NCI-H524 (cell line): ENCODE measurements around the gene BTBD2.

ENCODE experiments used
- DNase-seq, 2 experiments: peaks; one replicate each; lab custom pipeline; 2025; lab: John Stamatoyannopoulos, UW

BTBD2 gene

DNA sequence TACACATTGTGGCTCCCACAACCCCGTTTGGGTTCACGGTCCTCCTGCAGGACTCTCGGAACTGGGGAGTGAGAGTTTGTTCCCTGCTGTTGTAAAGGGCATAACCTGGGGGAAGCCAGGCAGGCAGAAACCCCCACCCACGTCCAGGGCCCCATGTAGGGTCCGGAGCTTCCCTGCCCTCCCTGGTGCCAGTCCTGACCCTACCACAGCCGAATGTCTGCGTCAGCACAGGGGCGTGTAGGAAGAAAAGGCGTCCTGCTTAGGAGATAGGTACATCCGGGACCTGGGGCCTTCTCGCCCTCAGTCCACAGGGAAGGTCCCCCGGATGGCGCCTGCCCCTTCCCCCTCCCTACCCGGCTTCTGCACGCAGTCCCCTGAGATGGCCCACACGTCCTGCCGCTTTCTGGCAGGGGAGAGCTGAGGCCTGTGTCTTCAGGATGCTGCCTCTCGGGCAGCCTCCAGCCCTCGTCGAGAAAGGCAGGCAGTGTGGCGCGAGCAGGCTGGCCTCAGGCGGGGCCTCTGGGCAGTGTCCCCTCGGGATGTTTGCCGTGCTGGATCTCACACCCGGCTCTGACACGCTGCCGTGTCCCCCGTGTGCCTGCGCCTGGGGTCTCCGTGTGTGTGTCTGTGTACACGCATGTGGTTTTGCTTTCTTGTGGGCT is 55.5 kb downstream of the BTBD2 start:
- DNase-seq = no peak

DNA sequence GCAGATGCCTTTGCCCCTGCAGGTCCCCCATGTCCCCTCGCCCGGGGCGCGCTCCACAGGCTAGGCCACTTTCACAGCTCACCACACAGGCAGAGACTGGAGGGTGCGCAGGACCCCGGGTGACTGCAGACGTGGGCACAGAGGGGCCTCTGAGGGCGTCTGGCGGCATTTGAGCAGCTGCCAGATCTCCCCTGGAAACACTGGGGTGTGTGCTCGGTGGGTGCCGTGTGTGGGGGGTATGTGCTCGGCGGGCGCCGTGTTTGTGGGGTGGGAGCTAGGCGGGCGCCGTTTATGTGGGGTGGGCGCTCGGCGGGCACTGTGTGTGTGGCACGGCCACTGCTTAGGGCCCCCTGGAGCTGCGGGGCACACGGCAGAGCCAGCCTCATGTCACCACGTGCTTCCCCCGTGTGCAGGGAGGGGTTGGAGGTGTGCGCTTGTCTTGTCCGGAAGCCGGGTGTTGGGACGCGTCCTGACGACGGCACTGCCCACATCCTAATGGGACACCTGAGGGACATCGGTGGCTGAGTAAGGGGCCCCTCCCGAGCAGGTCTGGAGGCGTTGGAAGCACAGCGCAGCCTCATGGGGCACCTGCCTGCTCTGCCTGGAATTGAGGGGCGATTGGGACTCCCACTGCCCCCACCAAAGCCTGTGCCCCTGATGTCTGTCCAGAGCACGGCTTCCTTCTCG is 57.8 kb downstream of the BTBD2 start:
- no peak for DNase-seq

- DNase-seq = no peak
These were observed 58.5 kb downstream of the BTBD2 start for GRCh38 chr19:1956868-1957492.

DNA sequence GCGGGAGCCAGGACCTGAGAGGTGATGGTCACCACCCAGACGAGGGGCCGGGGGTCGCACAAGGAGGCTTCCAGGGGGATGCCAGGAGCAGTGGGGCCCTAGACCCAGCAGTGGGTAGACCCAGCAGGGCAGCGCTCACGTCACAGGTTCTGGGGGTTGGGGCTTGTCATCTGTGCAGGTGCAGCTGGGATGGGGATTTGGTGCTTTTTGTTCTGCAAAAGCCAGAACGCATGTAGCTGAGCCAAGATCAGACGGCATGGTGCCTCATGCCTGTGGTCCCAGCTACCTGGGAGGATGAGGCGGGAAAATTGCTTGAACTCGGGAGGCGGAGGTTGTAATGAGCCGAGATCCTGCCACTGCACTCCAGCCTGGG is 59.4 kb downstream of the BTBD2 start:
- DNase-seq = no peak

DNA sequence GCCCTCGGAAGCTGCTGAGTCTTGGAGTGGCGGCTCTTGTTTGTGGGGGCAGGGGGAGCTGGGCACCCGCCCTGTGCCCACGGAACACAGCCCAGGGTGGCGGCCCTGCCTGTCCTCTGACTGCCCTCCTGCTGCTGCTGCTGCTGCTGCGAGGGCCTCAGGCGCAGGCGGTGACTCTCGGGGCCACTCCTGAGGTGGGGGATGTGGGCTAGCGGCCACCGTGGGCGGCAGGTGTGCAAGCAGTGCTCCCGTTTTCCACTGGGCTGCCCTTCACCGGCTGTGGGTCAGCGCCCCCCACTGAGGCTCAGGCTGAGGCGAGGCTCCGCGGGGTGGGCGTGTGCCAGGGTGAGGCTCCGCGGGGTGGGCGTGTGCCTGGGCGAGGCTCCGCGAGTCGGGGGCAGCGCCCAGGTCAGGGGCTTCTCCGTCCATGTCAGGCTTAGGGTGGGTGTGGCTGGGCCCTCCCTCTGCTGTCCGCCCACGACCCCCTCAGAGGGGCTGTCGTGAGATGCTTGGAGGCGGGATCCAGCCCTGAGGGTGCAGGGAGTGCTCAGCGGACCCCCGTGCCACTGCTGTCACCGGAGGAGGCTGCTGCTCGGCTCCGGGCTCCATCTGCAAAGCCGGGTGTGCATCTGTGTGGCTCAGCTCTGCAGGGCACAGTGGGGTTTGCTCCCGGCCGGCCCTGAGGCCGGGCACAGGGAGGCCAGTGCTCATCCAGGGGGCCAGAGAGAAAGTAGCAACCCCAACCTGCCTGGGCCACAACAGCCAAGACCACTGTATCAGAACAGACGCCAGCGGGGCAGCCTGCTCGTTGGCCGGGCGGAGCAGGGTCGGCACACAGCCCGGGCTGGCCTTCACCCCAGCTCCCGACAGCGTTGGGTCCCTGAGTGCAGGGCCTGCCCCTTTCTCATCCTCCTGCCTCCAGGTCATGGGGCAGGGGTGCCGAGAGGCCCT is 60.1 kb downstream of the BTBD2 start:
- DNase-seq = no peak

DNA sequence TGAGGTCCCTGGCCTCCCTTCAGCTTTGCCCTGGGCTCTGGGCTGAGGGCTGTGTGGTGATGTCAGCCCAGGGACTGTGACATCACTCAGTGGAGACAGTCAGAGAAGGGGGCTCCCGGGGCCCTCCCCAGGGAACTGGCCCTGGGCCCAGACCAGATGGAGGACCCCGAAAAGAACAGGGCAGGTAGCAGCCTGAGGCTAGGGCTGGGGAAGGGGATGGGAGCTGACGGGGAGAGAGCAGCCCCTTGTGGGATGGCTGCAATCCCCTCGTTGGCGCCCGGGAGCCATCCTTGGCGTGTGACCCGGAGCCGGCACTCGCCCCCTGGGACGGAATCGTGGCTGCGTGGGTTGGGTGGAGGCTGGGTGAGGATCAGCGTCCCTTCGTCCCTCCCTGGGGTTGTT is 61.0 kb downstream of the BTBD2 start:
- no peak for DNase-seq

DNA sequence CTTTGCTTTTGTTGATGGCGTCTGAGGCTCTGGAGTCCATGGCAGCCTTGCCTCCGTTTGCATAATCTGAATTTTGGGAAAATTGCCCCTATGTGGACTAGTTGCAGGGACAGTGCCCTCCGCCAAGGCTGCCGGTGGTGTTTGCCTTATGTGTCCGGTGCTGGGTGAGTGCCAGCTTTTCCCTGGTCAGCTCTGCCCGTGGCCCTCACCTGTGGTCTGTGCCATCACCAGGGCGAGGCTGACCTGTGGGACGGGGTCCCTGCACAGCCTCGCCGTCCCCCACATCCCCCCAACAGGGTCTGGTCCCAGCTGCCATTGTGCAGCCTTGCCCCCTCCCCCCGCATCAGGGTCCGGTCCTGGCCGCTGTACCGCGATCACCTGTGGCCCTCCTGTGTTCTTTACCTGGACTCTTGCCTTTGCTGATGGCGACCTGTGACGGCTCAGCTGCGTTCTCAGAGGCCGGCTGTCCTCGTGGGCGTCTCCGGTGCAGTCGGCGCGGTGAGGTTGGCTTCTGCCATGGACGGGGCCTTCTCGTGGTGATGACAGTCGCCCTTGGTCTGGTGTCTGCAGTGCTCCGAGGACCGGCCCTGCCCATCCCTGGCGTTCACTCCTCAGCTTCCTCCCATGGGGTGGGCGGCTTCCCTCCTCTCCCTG is 61.9 kb downstream of the BTBD2 start:
- DNase-seq = no peak

GRCh38 chr19:1953037-1953436 is 62.5 kb downstream of the BTBD2 start:
- no peak for DNase-seq

DNA sequence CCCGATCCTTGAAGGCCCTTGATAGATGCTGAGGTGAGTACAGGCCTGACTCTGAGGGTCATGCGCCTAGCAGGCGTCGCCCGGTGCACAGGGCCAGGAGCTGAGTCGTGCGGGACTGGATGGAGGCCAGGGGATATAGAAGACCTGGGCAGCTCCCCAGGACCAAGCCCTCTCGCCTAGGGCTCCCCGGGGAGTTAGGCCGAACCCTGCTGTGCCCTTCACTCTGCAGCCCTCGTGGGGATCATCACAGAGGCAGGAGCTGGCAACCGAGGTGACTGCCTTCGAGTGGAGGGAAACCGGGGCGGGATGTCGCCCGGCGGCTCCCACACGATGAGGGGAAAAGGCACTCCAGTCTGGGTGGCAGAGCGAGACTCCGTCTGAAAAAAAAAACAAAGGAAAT is 62.9 kb downstream of the BTBD2 start:
- DNase-seq = no peak

- no peak for DNase-seq
These were observed 64.9 kb downstream of the BTBD2 start for GRCh38 chr19:1950640-1951039.

- DNase-seq = no peak
These were observed 66.0 kb downstream of the BTBD2 start for GRCh38 chr19:1949304-1950101.

DNA sequence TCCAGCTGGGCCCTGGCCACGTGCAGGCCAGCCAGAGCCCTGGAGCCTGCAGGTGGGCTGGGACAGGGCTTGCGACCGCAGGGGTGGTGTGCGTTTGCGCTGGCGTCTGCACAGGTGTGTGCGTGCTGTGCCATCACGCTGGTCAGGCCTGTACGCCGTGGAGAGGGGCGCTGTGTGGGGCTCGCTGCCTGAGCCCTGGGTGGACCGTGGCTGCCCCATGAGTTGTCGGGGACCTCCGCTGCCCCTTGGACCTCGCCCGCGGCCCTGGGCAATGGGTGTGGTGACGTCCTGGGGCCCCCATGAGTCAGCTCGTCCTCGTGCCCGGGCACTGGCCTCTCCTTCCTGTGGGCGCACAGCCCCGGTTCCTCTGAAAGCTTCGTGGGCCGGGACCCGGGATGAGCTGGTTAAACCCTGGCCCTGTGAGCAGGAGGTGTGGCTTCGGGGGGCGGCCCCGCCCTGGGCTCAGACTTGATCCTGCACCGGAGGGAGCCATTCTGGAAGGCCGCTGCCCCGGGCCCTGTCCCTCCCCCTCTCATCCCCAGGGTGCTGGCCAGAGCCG is 67.8 kb downstream of the BTBD2 start:
- DNase-seq = no peak

DNA sequence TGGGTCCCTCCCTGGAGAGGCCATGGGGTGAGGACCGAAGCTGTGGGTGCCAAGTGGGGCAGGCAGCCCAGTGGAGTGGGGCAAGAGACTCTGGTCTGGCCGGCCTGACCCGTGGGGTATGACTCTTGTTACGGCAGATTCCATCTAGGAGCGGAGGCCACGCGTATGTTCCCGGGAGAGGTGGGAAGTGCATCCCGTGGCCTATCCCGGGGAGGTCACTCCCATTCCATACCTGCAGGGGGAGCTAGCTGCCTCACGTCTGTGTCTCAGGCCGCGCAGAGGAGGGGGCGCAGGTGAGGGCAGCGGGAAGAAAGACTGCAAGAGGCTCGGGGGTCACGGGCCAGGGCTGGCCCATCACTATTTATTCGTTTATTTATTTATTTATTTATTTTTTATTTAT is 69.6 kb downstream of the BTBD2 start:
- peak in 1 of 2 experiments; percentile 58 for DNase-seq

DNA sequence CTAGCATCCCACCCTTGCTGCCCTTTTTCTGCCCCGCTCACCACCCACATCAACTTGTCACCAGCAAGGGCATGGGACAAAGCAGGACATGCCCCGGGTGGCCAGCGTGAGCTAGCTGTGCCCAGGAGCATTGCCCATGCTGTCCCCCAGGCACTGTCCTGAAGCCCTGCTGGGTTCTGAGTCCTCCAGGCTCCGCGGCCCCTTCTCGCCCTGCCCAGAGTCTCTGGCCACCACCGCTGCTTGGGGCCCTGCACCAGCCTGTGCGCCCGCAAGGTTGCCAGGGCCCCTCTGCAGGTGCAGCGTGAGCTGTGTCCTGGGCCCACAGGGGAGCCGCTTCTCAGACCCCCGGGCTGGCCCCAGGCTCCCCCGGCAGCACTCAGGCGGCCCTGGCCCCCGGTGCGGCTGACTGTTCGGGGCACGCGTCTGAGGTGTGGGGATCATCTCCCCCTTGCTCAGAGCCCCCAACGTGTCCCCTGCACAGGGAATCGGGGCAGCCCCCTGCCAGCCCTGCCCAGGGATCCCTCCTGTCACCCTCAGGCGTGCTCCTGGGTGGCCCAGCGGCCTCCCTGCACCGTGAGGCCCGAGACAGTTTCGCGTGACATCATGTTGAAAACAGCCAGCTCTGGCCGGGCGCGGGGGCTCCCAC is 70.5 kb downstream of the BTBD2 start:
- no peak for DNase-seq

GRCh38 chr19:1944088-1944915 is 71.2 kb downstream of the BTBD2 start:
- no peak for DNase-seq

DNA sequence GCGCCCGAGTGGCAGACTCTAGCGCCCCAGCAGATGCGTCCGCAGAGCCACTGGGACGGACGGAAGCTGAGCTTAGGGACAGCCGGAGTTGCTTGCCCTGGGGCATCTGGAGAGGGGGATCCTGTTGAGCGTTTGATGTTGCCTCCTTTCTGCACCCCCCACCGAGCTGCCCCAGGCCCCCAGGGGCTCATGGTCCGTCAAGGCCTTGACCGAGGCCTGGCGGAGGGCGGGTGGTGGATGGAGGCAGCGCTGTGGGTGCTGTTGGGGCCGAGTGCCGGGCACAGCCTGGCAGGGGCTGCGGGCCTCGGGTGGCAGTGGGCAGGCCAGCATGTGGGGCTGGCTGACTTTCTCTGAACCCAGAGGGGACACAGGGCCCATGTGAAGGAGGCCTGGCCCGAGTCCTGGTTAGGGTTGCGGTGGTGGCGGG is 71.8 kb downstream of the BTBD2 start:
- no peak for DNase-seq

GRCh38 chr19:1942934-1943555 is 72.5 kb downstream of the BTBD2 start:
- DNase-seq = no peak

GRCh38 chr19:1942078-1942933 is 73.2 kb downstream of the BTBD2 start:
- DNase-seq = peak; percentile 54 to 66
